ENCODE results near the gene YEATS4. TPM values are rescaled to one million over a fixed set of nuclear protein-coding genes. Genes with fewer than 3 reads are reported as not detected.
A peak's percentile ranks its signal among the peaks of the same experiment; 100 is the strongest.

YEATS4 gene
- total RNA-seq, 1 experiment from 2014 or later, result 42.6 TPM

GRCh38 chr12:69360348-69360672, 767 bp downstream of the YEATS4 start:
- Mint-ChIP-seq H3K9me3 (ENCODE audit: unreplicated experiment) (no peaks in the 10 kb centered on the region), H3K36me3 (ENCODE audit: insufficient read depth, unreplicated experiment) (peaks cover 41% of the 10 kb centered on the region), H3K4me1 (ENCODE audit: low read depth, unreplicated experiment) (peaks cover 30% of the 10 kb centered on the region), H3K27ac (ENCODE audit: unreplicated experiment) (peak overlapping the region; percentile 96), H3K4me3 (ENCODE audit: unreplicated experiment) (peak overlapping the region; percentile 90), H3K27me3 (ENCODE audit: insufficient read depth, unreplicated experiment) (no peaks in the 10 kb centered on the region)
- Histone ChIP-seq H3K9me3 (no peaks in the 10 kb centered on the region), H3K36me3 (ENCODE audit: control insufficient read depth, insufficient read depth, low read length) (no peaks in the 10 kb centered on the region), H3K4me3 (ENCODE audit: low read depth, low read length) (peak overlapping the region; percentile 61), H3K27me3 (replicated peaks; ENCODE audit: control insufficient read depth, insufficient read depth, low read length) (no peaks in the 10 kb centered on the region), H3K4me1 (peaks cover 24% of the 10 kb centered on the region)
- ChIA-PET CTCF (interaction anchor here (1.0 kb wide), 1 partner anchor 211 kb away, joined by 4 read pairs; no protein-coding TSS in a partner anchor), POLR2A (interaction anchor here (0.6 to 0.8 kb wide), 4 partner anchors 19 to 29 kb away, joined by 3 to 5 read pairs (median 4); no protein-coding TSS in a partner anchor)
- TF ChIP-seq, protein P1, sequence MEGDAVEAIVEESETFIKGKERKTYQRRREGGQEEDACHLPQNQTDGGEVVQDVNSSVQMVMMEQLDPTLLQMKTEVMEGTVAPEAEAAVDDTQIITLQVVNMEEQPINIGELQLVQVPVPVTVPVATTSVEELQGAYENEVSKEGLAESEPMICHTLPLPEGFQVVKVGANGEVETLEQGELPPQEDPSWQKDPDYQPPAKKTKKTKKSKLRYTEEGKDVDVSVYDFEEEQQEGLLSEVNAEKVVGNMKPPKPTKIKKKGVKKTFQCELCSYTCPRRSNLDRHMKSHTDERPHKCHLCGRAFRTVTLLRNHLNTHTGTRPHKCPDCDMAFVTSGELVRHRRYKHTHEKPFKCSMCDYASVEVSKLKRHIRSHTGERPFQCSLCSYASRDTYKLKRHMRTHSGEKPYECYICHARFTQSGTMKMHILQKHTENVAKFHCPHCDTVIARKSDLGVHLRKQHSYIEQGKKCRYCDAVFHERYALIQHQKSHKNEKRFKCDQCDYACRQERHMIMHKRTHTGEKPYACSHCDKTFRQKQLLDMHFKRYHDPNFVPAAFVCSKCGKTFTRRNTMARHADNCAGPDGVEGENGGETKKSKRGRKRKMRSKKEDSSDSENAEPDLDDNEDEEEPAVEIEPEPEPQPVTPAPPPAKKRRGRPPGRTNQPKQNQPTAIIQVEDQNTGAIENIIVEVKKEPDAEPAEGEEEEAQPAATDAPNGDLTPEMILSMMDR (IDR thresholded peaks at IDR 0.05; ENCODE audit: insufficient read depth in 1 of 2, low read depth in 1 of 2, low read length in 1 of 2, severe bottlenecking in 1 of 2, unreplicated experiment in 1 of 2), result no peak
- BruUV-seq (replicated peaks), result TSS peak; percentile 84
- no peak for DNase-seq
- intact Hi-C loops (cut with micrococcal nuclease; ENCODE audit: unreplicated experiment), result loop anchor here (1.0 kb wide), 4 partner anchors 28 to 270 kb away; partner anchors contain the start of gene CCT2

DNA sequence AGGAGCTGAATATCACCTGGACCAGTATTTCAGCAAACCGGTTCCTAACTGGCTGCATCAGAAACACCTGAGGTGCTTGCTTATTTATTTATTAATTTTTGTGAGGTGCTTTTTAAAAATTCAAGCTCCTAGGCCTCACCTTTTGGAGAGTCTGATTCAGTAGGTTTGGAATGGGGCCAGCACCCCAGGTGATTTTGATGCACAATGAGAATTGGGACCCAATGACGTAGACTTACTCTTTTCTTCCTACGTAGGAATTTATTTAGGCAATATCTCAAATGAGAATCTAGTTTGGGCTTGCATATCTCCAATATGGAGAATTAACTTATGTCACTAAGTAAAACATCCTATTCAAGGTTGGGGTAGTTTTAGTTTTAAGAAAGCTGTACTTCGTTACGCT, 7.3 kb downstream of the YEATS4 start:
- ChIA-PET CTCF (interaction anchor here (0.6 kb wide), 1 partner anchor 51 kb away, joined by 5 read pairs; no protein-coding TSS in a partner anchor), POLR2A (interaction anchor here (0.7 kb wide), 1 partner anchor 35 kb away, joined by 3 read pairs; no protein-coding TSS in a partner anchor)
- Mint-ChIP-seq H3K27me3 (ENCODE audit: insufficient read depth, unreplicated experiment) (no peaks in the 10 kb centered on the region), H3K36me3 (ENCODE audit: insufficient read depth, unreplicated experiment) (peaks cover 53% of the 10 kb centered on the region), H3K4me3 (ENCODE audit: unreplicated experiment) (no peak overlapping the region), H3K4me1 (ENCODE audit: low read depth, unreplicated experiment) (peaks cover 31% of the 10 kb centered on the region), H3K9me3 (ENCODE audit: unreplicated experiment) (peaks cover 6% of the 10 kb centered on the region), H3K27ac (ENCODE audit: unreplicated experiment) (peak overlapping the region; percentile 57)
- DNase-seq, result no peak
- H3K36me3 ChIP-seq (ENCODE audit: control insufficient read depth, insufficient read depth, low read length), result no peaks in the 10 kb centered on the region
- BruUV-seq (replicated peaks), result no TSS peak
- peaks cover 48% of the 10 kb centered on the region for H3K4me1 ChIP-seq
- intact Hi-C loops (cut with micrococcal nuclease; ENCODE audit: unreplicated experiment), result loop anchor here (1.0 kb wide), 2 partner anchors 34 to 50 kb away; no protein-coding TSS in a partner anchor
- H3K4me3 ChIP-seq (ENCODE audit: low read depth, low read length), result no peak overlapping the region
- H3K9me3 ChIP-seq, result no peaks in the 10 kb centered on the region
- H3K27me3 ChIP-seq (replicated peaks; ENCODE audit: control insufficient read depth, insufficient read depth, low read length), result no peaks in the 10 kb centered on the region
- TF ChIP-seq, protein P1 (IDR thresholded peaks at IDR 0.05; ENCODE audit: insufficient read depth in 1 of 2, low read depth in 1 of 2, low read length in 1 of 2, severe bottlenecking in 1 of 2, unreplicated experiment in 1 of 2), result no peak

DNA sequence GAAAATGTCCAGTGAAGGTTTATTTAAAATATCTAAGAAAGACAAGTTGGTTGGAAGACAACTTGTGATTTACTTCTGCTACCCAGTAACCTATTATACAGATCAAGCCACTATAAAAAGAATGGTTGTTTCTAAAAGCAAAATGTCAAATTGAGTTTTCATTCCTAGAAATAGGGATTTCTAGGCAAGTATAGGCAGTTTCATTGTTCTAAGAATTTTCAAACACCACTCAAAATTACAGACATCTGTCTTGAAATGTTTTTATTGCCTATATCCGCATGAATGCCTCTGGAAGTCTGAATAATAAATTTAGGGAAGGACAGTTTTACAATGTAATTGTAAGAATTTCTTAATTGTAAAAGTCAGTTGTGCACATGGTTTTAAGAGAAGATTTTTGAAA, 8.6 kb downstream of the YEATS4 start:
- Mint-ChIP-seq H3K4me3 (ENCODE audit: unreplicated experiment) (no peak overlapping the region), H3K36me3 (ENCODE audit: insufficient read depth, unreplicated experiment) (peaks cover 60% of the 10 kb centered on the region), H3K27me3 (ENCODE audit: insufficient read depth, unreplicated experiment) (no peaks in the 10 kb centered on the region), H3K27ac (ENCODE audit: unreplicated experiment) (peak overlapping the region; percentile 57), H3K9me3 (ENCODE audit: unreplicated experiment) (peaks cover 16% of the 10 kb centered on the region), H3K4me1 (ENCODE audit: low read depth, unreplicated experiment) (peaks cover 31% of the 10 kb centered on the region)
- DNase-seq, result no peak
- TF ChIP-seq, protein P1 (IDR thresholded peaks at IDR 0.05; ENCODE audit: insufficient read depth in 1 of 2, low read depth in 1 of 2, low read length in 1 of 2, severe bottlenecking in 1 of 2, unreplicated experiment in 1 of 2), result no peak
- ChIA-PET POLR2A (no interaction called here), CTCF (no interaction called here)
- intact Hi-C loops (cut with micrococcal nuclease; ENCODE audit: unreplicated experiment), result no loop called here
- H3K9me3 ChIP-seq, result 0 out of 2 replicates have a peak, but pooled peaks cover 3% of the 10 kb centered on the region
- no TSS peak for BruUV-seq (replicated peaks)
- no peak overlapping the region for H3K4me3 ChIP-seq (ENCODE audit: low read depth, low read length)
- no peaks in the 10 kb centered on the region for H3K36me3 ChIP-seq (ENCODE audit: control insufficient read depth, insufficient read depth, low read length)
- no peaks in the 10 kb centered on the region for H3K27me3 ChIP-seq (replicated peaks; ENCODE audit: control insufficient read depth, insufficient read depth, low read length)
- peaks cover 48% of the 10 kb centered on the region for H3K4me1 ChIP-seq

All from Caco-2 (cell line).